ENCODE results near the gene EFCAB6.

Gene EFCAB6

DNA sequence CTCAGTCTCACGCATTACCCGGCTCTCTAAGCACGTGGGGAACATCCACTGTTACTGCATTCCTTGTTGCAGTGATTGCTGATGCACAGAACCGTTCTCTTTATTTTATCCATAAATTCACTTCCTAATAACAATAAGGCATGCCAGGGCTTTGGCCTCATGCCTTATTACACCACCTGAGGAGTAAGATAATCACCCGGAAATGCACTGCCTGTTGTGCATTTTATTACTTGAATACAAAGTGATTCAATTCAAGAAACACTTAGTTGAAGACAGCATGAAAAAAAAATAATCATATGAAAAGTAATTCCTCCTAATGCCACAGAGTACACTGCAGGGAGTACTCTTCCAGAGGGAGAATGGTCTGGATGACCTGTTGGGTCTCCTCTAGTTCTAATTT is 19.2 kb downstream of the EFCAB6 start:
- H3K4me3 ChIP-seq (replicated peaks in 1 of 2; ENCODE audit: low read depth in 2 of 2, low read length in 2 of 2): no peak overlapping the region
- TF ChIP-seq, protein P1, sequence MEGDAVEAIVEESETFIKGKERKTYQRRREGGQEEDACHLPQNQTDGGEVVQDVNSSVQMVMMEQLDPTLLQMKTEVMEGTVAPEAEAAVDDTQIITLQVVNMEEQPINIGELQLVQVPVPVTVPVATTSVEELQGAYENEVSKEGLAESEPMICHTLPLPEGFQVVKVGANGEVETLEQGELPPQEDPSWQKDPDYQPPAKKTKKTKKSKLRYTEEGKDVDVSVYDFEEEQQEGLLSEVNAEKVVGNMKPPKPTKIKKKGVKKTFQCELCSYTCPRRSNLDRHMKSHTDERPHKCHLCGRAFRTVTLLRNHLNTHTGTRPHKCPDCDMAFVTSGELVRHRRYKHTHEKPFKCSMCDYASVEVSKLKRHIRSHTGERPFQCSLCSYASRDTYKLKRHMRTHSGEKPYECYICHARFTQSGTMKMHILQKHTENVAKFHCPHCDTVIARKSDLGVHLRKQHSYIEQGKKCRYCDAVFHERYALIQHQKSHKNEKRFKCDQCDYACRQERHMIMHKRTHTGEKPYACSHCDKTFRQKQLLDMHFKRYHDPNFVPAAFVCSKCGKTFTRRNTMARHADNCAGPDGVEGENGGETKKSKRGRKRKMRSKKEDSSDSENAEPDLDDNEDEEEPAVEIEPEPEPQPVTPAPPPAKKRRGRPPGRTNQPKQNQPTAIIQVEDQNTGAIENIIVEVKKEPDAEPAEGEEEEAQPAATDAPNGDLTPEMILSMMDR (IDR thresholded peaks at IDR 0.05; ENCODE audit: low read depth, low read length): no peak
- no peak for DNase-seq (ENCODE audit: low read depth in 2 of 2)

DNA sequence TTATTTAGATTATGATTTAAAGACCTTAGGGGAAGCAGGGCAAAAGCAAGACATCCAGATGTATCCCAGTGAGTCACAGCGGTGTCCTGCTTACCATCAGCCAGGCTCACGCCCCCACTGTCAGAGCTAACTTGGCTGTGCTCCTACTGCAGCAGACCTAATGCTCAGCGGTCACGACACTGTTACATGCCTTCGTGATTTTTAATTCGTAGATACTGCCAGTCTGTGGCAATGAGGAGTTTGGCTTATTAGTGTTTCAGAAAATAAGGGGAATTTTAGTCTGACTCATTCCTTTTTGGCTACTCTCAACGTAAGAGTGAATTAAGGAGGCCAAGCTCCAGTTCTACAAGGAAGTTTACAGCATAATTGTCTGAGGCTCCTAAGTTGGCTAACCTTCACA is 22.7 kb downstream of the EFCAB6 start:
- DNase-seq (ENCODE audit: low read depth in 2 of 2): peak; percentile 90 to 92
- no peak overlapping the region for H3K4me3 ChIP-seq (replicated peaks in 1 of 2; ENCODE audit: low read depth in 2 of 2, low read length in 2 of 2)
- TF ChIP-seq, protein P1 (IDR thresholded peaks at IDR 0.05; ENCODE audit: low read depth, low read length): no peak

DNA sequence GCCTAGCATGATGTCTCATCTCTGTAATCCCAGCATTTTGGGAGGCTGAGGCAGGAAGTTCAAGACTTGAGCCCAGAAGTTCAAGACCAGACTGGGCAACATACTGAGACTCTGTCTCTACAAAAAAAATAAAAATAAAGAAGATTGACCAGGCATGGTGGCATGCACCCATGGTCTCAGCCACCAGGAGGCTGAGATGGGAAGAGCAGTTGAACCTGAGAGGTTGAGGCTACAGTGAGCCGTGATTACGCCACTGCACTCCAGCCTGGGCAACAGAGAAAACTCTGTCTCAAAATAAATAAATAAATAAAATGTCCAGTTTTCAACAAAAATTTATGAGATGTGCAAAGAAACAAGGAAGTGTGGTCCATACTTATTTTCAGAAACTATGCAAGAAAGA is 28.3 kb downstream of the EFCAB6 start:
- DNase-seq (ENCODE audit: low read depth in 2 of 2): no peak
- TF ChIP-seq, protein P1 (IDR thresholded peaks at IDR 0.05; ENCODE audit: low read depth, low read length): peak; percentile 13
- H3K4me3 ChIP-seq (replicated peaks in 1 of 2; ENCODE audit: low read depth in 2 of 2, low read length in 2 of 2): no peak overlapping the region

DNA sequence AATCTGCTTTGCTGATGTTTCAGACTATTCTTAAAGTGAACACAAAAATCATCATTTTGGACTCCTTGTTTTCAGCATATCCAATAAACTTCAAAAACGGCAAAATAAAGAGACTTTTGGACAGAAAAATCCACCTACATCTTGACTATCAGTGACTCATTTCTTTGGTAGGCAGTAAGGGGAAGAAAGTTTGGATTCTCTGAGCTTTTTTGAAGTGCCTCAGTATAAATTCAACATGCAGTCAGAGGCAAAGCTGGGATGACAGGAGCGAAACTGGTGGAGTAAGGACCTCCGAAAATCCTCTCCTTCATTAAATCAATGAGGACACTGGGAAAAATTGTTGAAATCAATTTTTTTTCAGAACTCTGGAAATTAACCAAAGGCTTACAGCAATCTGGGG is 29.7 kb downstream of the EFCAB6 start:
- H3K4me3 ChIP-seq (replicated peaks in 1 of 2; ENCODE audit: low read depth in 2 of 2, low read length in 2 of 2): no peak overlapping the region
- peak in 1 of 2 donors; percentile 13 for DNase-seq (ENCODE audit: low read depth in 2 of 2)
- TF ChIP-seq, protein P1 (IDR thresholded peaks at IDR 0.05; ENCODE audit: low read depth, low read length): no peak

DNA sequence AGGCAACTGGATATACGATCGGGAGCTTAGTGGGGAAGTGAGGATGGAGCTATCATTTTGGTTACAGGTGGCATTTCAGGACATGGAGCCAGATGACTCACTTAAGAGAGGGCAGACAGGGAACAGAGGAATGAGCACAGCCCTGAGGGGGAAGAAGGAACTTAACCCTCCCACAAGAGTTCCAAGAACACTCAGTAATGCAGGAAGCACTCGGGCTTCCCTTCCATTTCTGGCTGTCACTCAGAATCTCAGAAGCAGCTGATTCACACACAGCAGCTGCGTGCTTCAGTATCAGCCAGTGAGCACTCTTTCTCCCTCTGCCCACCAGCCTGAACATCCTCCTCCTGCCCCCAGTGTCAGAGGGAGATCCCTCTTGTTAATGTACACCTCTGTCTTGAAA is 34.8 kb downstream of the EFCAB6 start:
- no peak overlapping the region for H3K4me3 ChIP-seq (replicated peaks in 1 of 2; ENCODE audit: low read depth in 2 of 2, low read length in 2 of 2)
- peak; percentile 60 to 64 for DNase-seq (ENCODE audit: low read depth in 2 of 2)
- TF ChIP-seq, protein P1 (IDR thresholded peaks at IDR 0.05; ENCODE audit: low read depth, low read length): no peak

DNA sequence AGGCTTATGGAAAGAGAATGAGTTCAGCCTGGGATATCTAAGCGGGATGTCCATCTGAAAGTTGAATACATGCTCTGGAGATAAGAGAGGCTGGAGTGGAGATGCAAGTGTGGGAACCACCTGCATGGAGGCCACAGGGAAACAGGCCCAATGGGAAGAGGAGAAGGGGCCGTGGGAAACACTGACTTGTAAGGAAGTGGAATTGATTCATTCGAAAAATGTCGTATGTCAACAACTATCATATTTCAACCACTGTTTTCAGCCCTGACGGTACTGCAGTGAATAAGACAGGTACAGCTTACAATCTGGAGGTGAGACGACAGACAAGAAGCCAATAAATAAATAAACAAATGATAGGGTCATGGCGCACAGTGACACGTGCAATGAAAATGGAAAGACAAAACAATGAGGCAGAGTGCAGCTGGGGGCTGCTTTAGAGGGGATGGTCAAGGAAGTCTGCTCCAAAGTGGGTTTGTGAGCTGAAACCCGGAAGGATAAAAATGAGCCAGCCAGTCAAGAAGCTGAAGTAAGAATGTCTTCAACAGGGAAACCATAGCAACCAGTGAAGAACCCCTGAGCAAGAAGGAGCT is 35.9 kb downstream of the EFCAB6 start:
- TF ChIP-seq, protein P1 (IDR thresholded peaks at IDR 0.05; ENCODE audit: low read depth, low read length): no peak
- DNase-seq (ENCODE audit: low read depth in 2 of 2): no peak

More for the DNA sequence above, 35.9 kb downstream of the EFCAB6 start:
- H3K4me3 ChIP-seq (replicated peaks in 1 of 2; ENCODE audit: low read depth in 2 of 2, low read length in 2 of 2): no peak overlapping the region

Measured in cardiac fibroblast (primary cell).